GM18867 (cell line): Measurements from ENCODE around the gene TAF6.

Experiments
- ATAC-seq: cut with Tn5 transposase; IDR thresholded peaks from one replicate; pipeline ENCODE4 v1.9.1; 2021; ENCODE audit warnings: mild to moderate bottlenecking, moderate library complexity; ENCODE audit not compliant: unreplicated experiment

TAF6 gene

DNA sequence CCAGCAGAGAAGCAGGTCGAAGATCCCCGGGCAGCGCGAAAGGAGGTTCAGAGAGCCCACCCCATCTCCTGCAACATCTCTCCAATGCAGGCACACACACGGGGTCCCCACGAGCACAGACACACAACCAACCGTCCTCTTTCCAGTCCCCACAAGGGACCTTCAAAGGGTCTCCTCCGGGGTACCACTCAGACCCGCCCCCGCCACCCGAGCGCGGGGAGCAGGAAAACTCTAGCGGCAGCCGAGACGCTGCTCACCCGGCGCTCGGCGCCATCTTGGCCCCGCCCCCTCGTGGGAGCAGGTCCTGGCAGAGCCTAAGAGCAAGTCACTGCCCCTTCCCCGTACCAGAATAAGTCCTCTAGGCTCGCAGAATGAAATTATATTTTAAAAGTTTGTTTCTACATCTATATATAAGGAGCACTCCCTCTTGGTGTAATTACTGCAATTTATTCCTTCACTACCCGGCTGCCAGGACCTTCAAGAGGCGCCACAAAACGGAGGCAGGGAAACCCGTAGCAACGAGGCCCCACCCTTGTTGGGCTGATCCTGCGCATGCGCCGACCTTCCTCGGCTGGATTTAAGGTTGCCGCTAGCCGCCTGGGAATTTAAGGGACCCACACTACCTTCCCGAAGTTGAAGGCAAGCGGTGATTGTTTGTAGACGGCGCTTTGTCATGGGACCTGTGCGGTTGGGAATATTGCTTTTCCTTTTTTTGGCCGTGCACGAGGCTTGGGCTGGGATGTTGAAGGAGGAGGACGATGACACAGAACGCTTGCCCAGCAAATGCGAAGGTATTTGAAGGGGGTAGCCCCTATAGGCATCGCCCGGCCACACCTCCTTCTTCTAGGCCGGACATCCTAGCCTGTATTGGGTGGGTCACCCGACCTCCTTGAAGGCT lies at the start of gene TAF6, which contains the start of gene CNPY4:
Gene TAF6 (minus strand): TSS at position 287 of the 898 bp plus-strand sequence. CDS start 5,149 bp downstream, outside the sequence.
Gene CNPY4 (plus strand): TSS at position 563 of the 898 bp plus-strand sequence. CDS start 111 bp downstream, at position 674.
- ATAC-seq = peak; percentile 69

DNA sequence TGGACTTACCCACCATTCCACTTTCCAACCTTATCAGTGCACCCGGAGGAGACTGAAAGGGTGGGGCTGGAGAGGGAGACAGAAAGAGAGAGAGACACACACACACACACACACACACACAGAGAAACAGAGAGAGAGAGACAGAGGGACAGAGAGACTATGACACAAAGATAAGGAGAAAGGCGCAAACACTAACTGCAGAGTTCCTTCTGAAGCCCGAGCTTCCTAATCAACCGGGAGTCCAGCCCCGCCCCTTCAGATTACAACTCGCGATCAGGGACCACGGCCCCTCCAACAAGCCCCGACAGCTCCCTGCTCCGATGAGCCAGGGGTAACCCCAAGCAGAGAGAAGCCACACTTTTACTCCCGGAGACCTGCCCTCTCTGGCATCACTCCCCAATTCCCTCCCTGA lies 48.8 kb upstream of the TAF6 start:
- ATAC-seq = no peak

DNA sequence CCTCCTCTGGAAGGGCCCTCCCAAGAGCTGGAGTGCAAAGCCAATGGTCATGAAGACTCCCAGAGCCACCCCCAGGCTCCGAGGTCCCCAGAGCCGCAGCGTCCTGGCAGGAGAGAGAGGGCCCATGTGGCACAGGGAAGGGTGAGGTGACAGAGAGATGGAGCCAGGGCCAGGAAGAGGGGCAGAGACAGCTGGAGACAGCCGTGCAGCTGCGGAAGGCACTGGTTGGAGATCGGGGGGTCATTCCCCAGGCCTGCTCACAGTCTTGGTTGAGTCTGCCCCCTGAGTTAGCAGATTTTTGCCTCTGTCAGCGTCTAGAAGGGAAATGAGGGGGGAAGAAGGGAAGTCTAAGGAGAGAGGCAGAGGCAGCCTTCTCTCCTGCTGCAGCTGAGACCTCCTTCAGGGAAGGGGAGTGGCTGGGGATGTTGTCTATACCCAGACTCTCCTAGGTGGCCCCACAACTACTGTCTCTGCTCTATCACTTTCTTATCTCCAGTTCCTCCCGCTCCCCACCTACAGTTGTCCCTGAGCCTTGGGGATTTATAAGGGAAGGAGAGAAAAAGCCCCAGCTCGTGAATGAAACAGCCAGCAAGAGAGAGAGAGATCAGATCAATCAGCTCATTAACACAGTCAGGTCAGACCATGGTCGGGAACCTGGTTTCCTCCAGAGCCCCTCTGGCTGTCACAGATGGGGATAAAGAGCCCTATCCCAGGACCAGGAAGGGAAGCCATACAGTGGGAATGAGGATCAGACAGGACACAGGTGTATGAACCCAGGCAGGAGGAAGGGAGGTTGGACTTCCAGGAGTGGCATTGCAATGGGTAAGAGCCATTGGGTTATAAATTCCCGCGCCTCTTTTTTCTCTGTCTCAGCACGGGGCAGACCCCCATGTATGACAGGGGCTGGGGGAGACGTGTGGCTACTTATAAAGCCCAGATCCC lies 48.1 kb upstream of the TAF6 start:
- no peak for ATAC-seq

DNA sequence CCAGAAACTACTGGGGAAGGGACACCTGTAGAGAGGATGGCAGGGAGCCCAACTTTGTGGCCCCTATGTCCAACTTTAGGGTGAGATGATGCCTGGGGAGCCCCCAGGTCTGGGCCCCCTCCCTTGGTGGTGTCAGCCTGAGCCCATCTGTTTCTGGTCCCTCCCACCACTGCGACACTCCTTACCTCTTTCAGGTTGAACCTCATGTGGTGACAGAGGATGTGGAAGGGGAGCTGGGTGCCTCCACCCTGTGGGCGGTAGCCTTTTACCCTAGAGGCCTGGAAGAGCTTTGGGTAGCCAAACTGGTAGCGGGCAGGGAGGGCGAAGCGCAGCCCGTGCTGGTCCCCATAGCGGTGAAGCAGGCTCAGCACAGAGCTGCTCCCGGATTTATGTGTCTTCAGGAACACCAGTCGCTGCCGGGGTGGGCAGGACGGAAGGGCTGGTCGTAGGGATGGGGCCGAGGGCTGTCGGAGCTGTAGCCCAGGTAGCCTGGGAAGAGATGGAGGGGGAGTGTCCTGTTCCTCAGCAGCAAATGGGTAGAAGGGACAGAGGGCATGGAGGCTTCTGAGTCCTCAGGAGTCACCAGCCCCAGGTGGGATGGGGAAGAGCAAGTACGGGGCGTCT lies 47.3 kb upstream of the TAF6 start:
- no peak for ATAC-seq

DNA sequence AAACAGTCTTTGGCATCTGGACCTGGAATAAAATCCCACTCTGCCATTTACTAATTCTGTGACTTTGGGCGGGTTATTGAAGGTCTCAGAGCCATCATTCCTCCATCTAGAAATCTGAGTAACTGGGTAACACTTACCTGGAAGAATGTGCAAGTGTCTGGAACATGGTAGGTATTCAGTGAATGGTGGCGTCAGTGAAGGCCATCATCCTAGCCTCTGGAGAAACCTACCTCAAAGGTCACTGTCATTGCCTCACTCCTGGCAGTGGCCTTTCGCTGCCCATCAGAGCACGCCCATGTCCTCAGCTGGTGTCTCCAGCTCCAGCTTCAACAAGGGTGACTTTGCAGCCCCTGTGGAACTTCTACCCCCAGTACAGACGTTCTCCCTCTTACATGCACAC lies 44.7 kb upstream of the TAF6 start:
- no peak for ATAC-seq

DNA sequence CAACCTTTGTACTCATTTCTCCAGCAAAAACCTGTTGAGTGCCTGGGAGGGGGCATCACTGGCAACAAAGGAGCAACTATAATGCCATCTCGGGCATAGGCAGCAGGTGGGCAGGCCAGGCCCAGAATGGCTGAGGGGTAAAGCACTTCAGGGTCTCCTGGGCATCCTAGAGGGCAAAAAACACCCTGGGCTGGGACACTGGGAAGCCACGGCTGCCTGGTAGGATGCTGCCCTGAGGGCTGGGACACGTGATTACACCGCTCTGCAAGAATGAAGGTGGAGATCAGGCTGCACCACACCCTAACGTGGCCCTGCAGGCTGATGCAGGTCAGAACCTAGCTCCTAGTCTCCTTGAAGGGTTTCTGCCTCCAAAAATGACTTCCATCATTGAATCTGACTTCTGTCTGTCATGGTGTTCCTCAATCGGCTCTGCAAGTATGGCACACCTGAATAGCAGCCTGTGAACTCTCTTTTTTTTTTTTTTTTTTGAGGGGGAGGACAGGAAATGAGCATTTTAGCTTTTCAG lies 43.9 kb upstream of the TAF6 start:
- no peak for ATAC-seq

DNA sequence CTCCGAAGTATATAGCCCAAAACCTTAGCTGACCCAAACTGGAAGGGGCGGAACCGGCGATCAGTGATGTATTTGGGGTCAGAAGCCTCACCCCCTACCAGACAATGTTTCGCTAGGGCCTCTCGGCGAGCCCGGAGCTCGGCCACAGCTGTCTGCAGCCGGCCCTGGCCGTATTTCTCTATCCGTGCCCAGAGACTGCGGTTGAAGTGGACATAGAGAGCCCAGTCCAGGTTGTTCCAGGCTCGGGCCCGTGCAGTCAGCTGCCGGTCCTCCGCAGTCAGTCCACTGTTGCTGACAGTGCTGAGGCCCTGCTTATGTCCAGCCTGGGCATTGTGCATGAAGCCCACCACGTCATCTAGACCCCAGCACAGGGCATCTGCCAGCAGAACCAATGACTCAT lies 40.9 kb upstream of the TAF6 start:
- ATAC-seq = no peak

DNA sequence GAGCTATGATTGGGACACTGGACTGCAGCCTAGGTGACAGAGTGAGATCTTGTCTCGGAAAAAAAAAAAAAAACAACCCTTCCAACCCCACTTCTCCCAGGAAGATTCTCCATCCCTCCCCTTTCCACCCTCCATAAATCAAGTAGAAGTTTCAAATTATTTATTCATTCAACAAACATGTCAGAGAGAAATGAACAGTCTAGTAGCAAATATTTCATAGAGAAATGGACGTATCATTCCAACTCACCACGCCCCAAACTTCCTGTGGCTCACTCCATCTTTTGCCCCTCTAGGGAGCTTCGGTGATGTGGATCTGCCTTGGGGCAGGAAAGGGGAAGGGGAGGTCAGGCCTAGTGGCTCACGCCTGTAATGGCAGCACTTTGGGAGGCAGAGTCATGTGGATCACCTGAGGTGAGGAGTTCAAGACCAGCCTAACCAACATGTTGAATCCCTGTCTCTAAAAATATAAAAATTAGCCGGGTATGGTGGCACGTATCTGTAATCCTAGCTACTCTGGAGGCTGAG lies 40.0 kb upstream of the TAF6 start:
- ATAC-seq = no peak

DNA sequence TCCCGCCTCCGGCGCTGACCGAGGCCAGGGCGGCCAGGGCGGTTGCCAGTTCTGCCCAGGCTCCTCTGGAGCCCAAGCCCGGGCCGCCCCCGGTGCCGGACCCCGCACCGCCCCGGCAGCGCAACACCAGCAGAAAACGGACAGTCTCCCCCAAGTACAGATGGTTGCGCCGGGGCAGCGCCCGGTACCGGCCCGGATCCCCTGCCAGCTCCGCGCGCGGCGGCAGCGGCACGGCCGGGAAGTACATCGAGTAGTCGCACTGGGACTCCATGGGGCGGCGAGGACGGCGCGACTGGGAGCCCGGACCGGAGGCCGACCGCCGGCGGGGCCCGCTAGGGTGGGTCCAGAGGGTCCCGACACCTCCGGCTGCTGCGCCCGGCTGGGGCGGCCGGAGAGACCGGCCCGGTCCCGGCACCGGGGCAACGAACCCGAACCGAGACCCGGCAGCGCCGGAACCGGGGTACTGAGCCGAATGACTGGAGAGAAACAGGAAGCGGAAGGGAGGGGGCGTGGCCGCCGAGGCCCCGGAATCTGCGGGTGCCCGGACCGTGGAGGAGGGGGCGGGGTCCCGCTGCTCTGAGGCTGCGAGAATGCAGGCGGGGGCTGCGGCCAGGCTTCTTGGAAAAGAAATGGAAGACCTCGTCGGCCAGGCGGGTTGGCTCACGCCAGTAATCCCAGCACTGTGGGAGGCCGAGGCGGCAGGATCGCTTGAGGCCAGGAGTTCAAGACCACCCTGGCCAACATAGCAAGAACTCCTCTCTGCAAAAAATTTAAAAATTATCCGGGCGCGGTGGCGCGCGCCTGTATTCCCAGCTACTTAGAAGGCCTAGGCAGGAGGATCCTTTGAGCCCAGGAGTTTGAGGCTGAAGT lies 39.3 kb upstream of the TAF6 start, which contains the start of gene TRAPPC14:
Gene TRAPPC14 (minus strand): TSS at position 495 of the 870 bp plus-strand sequence. CDS start 224 bp downstream, at position 271.
- peak; percentile 70 for ATAC-seq

DNA sequence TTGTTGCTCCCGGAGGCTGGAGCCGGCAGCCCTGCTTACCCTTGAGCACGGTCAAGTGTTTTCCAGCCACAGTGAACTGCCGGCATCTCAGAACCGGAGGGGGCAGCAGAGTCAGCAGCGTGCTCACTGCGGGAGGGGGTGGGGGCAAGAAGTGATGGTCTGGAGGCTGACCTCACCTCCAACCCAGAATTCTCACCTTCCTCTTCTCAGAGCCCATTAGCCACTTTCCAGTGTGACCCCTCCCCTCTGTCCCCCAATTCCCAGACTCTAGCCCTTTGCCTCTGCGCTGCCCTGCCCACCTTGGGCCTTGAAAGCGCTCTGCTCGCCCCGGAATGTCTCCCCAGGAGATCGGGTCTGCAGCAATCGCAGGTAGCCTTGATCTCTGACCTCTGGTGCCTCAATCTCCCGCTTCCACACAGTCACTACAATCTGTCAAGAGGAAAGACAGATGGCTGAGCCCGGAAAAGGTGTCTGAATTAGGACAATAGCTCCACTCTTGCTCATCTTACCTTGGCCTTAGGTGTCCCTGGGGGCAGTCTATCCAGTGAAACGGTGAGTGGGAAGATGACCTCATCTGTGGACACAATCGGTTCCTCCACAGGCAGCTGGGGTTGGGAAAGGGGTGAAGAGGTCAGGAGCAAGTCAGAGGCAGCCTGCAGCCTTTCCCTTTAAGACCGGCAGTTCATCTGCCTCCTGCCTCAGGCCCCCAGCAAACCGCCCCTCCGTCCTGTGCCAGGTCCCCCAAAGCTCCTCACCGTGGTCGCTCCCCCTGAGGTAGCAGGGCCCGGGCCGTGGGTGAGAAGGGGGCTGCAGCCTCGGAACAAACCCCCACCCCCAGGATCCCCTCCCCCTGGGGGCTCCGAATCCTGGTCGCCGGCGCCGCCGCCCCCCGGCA lies 38.4 kb upstream of the TAF6 start:
- ATAC-seq = no peak

DNA sequence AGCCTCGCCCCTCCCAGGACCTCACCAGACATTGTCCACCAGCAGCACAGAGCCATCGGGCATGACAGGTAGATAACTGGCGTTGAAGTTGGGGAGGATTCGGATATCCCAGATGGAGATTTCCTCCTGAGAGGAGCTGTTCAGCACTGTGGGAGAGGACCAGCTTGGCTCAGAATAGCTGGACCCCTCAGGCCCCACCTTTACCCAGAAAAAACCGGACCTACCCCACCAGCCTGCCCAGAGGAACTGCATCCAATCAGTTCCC lies 37.8 kb upstream of the TAF6 start:
- no peak for ATAC-seq

DNA sequence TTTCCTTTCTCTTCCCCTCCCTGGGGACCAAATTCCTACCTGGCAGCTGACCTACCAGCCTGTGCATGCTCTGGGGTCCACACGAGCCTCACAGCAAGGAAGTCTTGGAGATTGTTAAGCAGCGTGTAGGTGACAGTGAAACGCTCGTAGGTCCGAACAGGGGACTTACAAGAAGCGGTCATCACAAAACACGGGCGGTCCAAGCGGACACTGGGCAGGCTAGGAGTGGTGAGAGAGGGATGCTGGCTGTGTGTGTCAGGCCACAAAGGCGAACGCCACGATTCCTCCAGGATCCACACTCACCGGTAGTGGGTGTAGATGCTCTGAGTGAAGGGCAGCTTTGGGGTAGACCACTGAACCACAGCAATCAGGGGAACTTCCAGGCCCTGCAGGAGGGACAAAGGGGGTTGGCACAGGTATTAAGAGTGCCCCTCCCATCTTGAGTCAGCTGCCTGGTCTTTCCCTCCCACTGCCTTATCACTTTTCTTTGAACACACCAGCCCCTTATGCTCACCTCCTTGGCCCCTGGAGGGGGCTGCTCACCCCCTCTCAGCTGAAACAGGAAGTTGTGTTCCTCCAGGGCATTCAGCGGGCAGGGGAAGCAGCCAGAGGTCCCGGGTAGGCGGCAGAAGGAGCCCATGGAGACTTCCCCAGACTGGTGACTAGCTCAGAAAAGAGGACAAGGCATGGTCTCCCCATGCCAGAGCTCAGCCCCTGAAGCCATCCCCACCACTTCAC lies 37.3 kb upstream of the TAF6 start:
- ATAC-seq = no peak

DNA sequence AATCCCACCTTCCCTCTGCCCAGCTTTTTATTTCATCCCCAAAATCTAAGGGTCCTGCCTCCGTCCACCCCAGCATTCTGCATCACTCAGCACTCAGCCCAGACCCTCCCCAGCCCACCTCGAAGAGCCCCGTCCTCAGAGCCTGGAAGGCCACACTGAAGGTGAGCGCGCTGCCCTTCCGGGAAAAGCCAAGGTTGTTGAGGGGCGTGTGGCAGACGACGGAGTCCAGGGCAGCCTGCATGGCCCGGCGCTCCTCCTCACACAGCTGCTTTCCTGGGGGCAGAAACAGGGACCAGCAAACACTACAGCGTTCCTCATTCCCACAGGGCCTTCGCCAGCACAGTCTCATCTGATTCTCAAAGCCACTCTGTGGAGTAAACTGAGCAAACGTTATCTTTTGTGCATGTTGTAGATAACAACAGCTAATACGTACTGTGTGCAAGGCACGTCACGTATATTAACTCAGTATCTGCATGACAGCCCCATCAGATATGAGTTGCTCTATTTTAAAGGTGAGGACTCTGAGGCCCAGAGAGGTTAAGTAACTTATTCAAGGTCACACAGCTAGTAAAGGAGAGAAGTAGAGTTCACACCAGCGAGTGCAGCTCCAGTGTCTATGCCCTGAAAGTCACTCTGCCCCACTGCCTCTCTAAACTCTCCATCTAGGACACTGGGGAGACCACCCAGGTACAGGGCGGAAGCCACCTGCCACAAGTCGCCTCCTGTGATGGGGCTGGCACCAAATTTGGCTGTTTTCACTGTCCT lies 36.6 kb upstream of the TAF6 start:
- ATAC-seq = no peak

DNA sequence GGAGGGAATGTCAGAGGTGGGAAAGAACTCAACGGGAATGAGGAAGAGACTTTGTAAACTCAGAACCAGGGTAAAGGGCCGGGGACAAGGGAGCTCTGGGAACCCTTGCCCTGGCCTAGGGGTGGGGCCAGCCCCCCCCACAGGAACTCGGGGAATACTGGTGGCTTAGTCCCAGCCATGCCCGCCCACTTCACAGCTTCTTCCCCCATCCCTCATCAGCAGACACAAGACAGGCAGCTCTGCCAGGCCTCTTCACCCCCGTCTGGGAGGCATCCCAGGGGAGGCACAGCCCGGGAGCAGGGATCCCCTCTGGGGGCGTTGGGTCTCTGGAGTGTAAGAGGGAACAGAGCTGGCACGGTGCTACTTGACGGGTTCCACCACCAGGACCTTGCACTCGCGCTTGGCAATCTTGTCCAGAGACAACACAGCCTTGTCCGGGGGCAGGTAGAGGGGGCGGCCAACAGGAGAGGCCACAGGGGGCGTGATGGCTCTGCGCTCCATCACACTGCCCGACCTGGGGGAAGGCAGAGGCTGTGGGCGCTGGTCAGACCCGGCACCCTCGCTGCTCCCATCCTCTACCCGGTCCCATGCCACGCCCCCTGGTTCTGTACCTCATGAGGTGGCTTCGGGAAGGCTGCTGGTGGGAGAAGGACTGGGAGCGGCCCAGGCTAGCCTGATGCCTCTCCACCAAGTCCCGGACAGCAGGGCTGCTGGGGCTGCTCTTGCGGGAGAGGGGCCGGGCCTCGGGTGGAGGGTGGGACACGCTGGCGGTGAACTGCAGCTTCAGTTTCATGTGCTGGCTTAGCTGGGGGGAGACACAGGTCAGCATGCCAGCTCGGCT lies 35.7 kb upstream of the TAF6 start:
- ATAC-seq = no peak

DNA sequence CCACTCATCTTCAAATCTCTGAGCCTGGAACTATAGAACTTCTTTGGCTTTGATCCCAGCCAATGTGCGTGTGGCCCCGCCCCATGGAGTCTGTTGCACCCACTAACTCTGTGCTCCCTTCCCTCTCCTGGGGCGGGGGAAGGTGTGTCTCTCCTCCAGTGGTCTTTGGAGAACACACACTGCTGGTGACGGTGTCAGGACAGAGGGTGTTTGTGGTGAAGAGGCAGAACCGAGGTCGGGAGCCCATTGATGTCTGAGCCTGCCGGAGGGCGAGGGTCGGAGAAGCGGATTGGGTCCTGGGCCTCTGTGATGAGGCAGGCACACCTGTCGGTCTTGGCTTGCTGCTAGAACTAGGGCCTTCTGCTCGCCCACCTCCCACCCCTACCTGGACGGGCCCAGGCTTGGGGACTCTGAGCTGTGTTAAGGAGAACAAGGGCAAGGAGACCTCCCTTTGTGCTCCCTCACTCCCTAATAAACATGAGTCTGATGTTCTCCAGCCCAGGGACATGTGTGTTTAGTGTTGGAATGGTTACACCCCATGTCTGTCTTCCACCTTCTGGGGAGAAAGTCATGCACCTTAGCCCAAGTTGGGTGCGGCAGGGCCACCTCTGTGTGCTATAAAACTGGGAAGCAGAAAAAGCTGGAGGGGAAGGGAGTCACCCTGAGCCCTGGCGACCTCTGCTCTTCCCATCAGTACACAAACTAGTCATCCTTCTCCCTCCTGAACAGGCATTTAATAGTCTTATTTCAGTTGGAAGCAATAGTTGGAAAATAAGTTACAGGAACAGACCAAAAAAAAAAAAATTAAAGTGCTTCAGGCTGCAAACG lies 34.8 kb upstream of the TAF6 start:
- ATAC-seq = no peak
